Stimulated activated CD4-positive, alpha-beta T cell treated with anti-CD3 and anti-CD28 coated beads, Interleukin-2, amount 100 ng/mL, for 48 hours (primary cell): ENCODE results near the gene RNF220.

Experiments
- DNase-seq, 2 donors: peaks; one replicate each; pipeline ENCODE4 v3.0.0-alpha.2; 2020

RNF220 gene

GRCh38 chr1:44524655-44525500 lies 119.8 kb downstream of the RNF220 start:
- DNase-seq = no peak

- DNase-seq = no peak
Observed at GRCh38 chr1:44526295-44527073, 121.4 kb downstream of the RNF220 start.

- DNase-seq = no peak
Observed at GRCh38 chr1:44531785-44532566, 126.9 kb downstream of the RNF220 start.

- no peak for DNase-seq
Observed at GRCh38 chr1:44532567-44532944, 127.5 kb downstream of the RNF220 start.

- DNase-seq = no peak
Observed at GRCh38 chr1:44534771-44535170, 129.7 kb downstream of the RNF220 start.

- DNase-seq = no peak
Observed at GRCh38 chr1:44536357-44537209, 131.5 kb downstream of the RNF220 start.

- DNase-seq = no peak
Observed at GRCh38 chr1:44537538-44537937, 132.5 kb downstream of the RNF220 start.

- no peak for DNase-seq
Observed at GRCh38 chr1:44537956-44538355, 132.9 kb downstream of the RNF220 start.

- DNase-seq = no peak
Observed at GRCh38 chr1:44539991-44540730, 135.1 kb downstream of the RNF220 start.

- no peak for DNase-seq
Observed at GRCh38 chr1:44542420-44543063, 137.5 kb downstream of the RNF220 start.

- no peak for DNase-seq
Observed at GRCh38 chr1:44543064-44543744, 138.1 kb downstream of the RNF220 start.

GRCh38 chr1:44543786-44544185 lies 138.7 kb downstream of the RNF220 start:
- DNase-seq = no peak

GRCh38 chr1:44544960-44545359 lies 139.9 kb downstream of the RNF220 start:
- DNase-seq = no peak

- DNase-seq = no peak
Observed at GRCh38 chr1:44545961-44546360, 140.9 kb downstream of the RNF220 start.

GRCh38 chr1:44546403-44547053 lies 141.5 kb downstream of the RNF220 start:
- no peak for DNase-seq

- no peak for DNase-seq
Observed at GRCh38 chr1:44547361-44547760, 142.3 kb downstream of the RNF220 start.

- no peak for DNase-seq
Observed at GRCh38 chr1:44547837-44548236, 142.8 kb downstream of the RNF220 start.

GRCh38 chr1:44549510-44549909 lies 144.5 kb downstream of the RNF220 start:
- no peak for DNase-seq

GRCh38 chr1:44553127-44553758 lies 148.2 kb downstream of the RNF220 start:
- DNase-seq = no peak
